HT1080 (cell line): Measurements from ENCODE around the gene POLDIP2. TPM values are rescaled to one million over a fixed set of nuclear protein-coding genes. Genes with fewer than 3 reads are reported as not detected.

Source experiments
- DNase-seq: peaks from one replicate; pipeline ENCODE4 v3.0.0-alpha.2; 2015; ENCODE audit warnings: low read depth
- total RNA-seq: library from RNA; depleted of rRNA; stranded (reverse); fragments of >200 nt; shearing (Covaris generic); gene quantifications from 2 replicates; pipeline ENCODE4 v1.2.3, GENCODE V29; 2014

Gene POLDIP2
- total RNA-seq, 1 experiment from 2014 or later: 192 TPM

GRCh38 chr17:28335959-28336871 is 21.1 kb downstream of the POLDIP2 start:
- DNase-seq: peak; percentile 82

- DNase-seq: peak; percentile 100
These were observed 21.9 kb downstream of the POLDIP2 start, which contains the start of the genes IFT20 and TNFAIP1 for GRCh38 chr17:28335201-28335958. Gene IFT20, minus strand, starts transcription at chr17:28335472. Its CDS starts 3,487 bp downstream, at chr17:28331985. Gene TNFAIP1, plus strand, starts transcription at chr17:28335761. Its CDS starts 3,761 bp downstream, at chr17:28339522.

GRCh38 chr17:28334666-28335200 is 22.6 kb downstream of the POLDIP2 start:
- no peak for DNase-seq

- DNase-seq: no peak
These were observed 23.2 kb downstream of the POLDIP2 start for GRCh38 chr17:28334171-28334570.

- no peak for DNase-seq
These were observed 24.1 kb downstream of the POLDIP2 start for GRCh38 chr17:28333083-28333746.

- DNase-seq: no peak
These were observed 25.4 kb downstream of the POLDIP2 start for GRCh38 chr17:28331891-28332420.

GRCh38 chr17:28330671-28331070 is 26.7 kb downstream of the POLDIP2 start:
- DNase-seq: no peak

GRCh38 chr17:28328325-28328724 is 29.0 kb downstream of the POLDIP2 start:
- DNase-seq: no peak

GRCh38 chr17:28327709-28328108 is 29.6 kb downstream of the POLDIP2 start:
- DNase-seq: no peak

GRCh38 chr17:28327031-28327607 is 30.2 kb downstream of the POLDIP2 start:
- DNase-seq: no peak

GRCh38 chr17:28326114-28326513 is 31.2 kb downstream of the POLDIP2 start:
- DNase-seq: no peak

- DNase-seq: no peak
These were observed 32.1 kb downstream of the POLDIP2 start for GRCh38 chr17:28325211-28325610.

GRCh38 chr17:28324781-28325180 is 32.5 kb downstream of the POLDIP2 start:
- DNase-seq: no peak

- no peak for DNase-seq
These were observed 33.0 kb downstream of the POLDIP2 start for GRCh38 chr17:28324267-28324745.

- DNase-seq: no peak
These were observed 36.9 kb downstream of the POLDIP2 start for GRCh38 chr17:28320215-28321061.

- DNase-seq: peak; percentile 25
These were observed 37.8 kb downstream of the POLDIP2 start for GRCh38 chr17:28319598-28319935.

- peak; percentile 97 for DNase-seq
These were observed 38.3 kb downstream of the POLDIP2 start, which contains the start of gene TMEM97 for GRCh38 chr17:28318759-28319597. Gene TMEM97, plus strand, starts transcription at chr17:28319200. Its CDS starts 40 bp downstream, at chr17:28319240.

GRCh38 chr17:28317966-28318758 is 39.2 kb downstream of the POLDIP2 start:
- no peak for DNase-seq
